ENCODE data around the gene C10orf105. TPM values are rescaled to one million over a fixed set of nuclear protein-coding genes. Genes with fewer than 3 reads are reported as not detected.

C10orf105 gene
- polyA plus RNA-seq, 1 of the 3 experiments (the other 2 are of a cell fraction): not detected

DNA sequence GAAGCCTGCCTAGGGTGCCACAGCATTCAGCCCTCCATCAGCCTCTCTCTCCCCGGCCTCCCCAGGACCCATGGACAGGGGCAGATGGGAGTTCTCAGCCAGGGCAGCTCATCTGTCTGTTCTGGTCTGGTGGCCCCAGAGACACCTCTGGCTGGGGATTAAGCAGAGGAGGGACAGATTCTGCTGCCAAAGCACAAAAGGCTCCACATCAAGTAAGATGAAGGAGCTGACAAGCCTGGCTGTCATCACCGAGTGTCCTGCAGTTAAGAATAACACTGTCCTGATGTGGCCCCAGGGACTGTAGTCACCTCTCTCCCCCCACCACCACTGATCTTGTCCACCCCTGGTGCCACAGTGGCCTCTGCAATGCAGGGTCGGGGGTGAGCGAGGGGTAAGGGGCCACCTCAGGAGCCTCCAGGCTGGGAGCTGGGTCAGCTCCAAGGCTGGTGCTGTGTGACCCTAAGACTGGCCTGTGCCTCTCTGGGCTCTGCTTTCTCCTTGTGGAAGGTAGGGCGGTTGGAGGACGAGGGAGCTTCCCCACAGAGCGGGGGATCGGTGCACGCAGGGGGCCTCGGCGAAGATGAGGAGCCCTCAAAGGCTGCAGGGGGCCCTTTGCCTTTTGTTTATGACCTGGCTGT is 18.7 kb downstream of the C10orf105 start:
- Histone ChIP-seq H3K9ac (no peak overlapping the region), H3K4me3 (ENCODE audit: low read depth in 2 of 2, low read length in 1 of 2) (no peak overlapping the region), H3K79me2 (ENCODE audit: insufficient read depth) (no peaks in the 10 kb centered on the region), H3K4me2 (no peak overlapping the region), H3K9me2 (no peaks in the 10 kb centered on the region), H3K27me3 (ENCODE audit: insufficient read depth) (peaks cover 46% of the 10 kb centered on the region; the same call in 1 of the 2 replicates), H3K36me3 (replicated peaks in 1 of 2; ENCODE audit: control insufficient read depth in 1 of 2, insufficient read depth in 2 of 2, low read length in 1 of 2) (no peaks in the 10 kb centered on the region), H3F3A (replicated peaks; ENCODE audit: insufficient read depth) (no peaks in the 10 kb centered on the region), H3K9me3 (no peaks in the 10 kb centered on the region), H2AFZ (ENCODE audit: low read depth) (no peak overlapping the region), H3K4me1 (ENCODE audit: control insufficient read depth in 1 of 2, insufficient read depth in 2 of 2, low read depth in 1 of 2, low read length in 1 of 2) (peaks cover 0 to 12% of the 10 kb centered on the region in 2 experiments; a peak in 1 of 4 replicates), H3K27ac (ENCODE audit: low read depth in 2 of 2, low read length in 1 of 2) (no peak overlapping the region), H4K20me1 (ENCODE audit: insufficient read depth) (no peaks in the 10 kb centered on the region)
- ChIA-PET POLR2A (no interaction called here), CTCF (interaction anchor here (0.6 to 8.7 kb wide), 10 partner anchors 10 to 387 kb away, joined by 3 to 195 read pairs (median 4); partner anchors contain the start of gene SLC29A3)
- DNase-seq: peak; percentile 56
- WGBS (ENCODE audit: low lambda C conversion rate): 57% methylated on average over 10 of the region's 11 CpGs
- no peak for TF ChIP-seq EZH2phosphoT487 (IDR thresholded peaks at IDR 0.05; ENCODE audit: borderline replicate concordance, low read depth)
- TF ChIP-seq GABPA (IDR thresholded peaks at IDR 0.05; ENCODE audit: low read depth): no peak
- TF ChIP-seq JUND (IDR thresholded peaks at IDR 0.05): no peak
- TF ChIP-seq TCF12 (IDR thresholded peaks at IDR 0.05): no peak
- no peak for TF ChIP-seq FOSL2 (IDR thresholded peaks at IDR 0.05; ENCODE audit: borderline replicate concordance, low read depth)
- TF ChIP-seq NFIC (IDR thresholded peaks at IDR 0.05; ENCODE audit: borderline replicate concordance): no peak

DNA sequence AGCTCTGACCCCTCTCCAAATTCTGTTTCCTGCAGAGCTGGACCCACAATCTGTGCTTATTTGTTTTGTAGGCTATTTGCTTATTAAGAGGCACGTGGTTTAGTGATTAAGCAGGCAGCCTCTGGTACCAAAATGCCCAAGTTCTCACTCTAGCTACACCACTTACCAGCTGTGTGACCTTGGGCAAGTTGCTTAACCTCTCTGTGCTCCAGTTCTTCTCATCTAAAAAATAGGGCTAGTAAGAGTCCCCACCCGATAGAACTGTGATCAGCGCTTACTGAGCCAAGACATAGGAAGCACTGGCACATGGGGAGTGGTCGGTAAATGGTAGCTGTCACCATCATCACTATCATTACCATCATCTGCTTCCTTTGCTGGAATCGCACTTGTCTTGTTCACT is 20.8 kb downstream of the C10orf105 start:
- CTCF ChIA-PET: interaction anchor here (0.6 to 8.7 kb wide), 15 partner anchors 12 to 391 kb away, joined by 3 to 195 read pairs (median 4); partner anchors contain the start of genes SLC29A3 and VSIR
- 57% methylated on average over 5 of the region's 5 CpGs for WGBS (ENCODE audit: low lambda C conversion rate)
- no peaks in the 10 kb centered on the region for H4K20me1 ChIP-seq (ENCODE audit: insufficient read depth)
- H3K4me3 ChIP-seq (ENCODE audit: low read depth in 2 of 2, low read length in 1 of 2): no peak overlapping the region
- H3K9ac ChIP-seq: no peak overlapping the region
- DNase-seq: no peak
- no peak overlapping the region for H2AFZ ChIP-seq (ENCODE audit: low read depth)
- H3K9me2 ChIP-seq: no peaks in the 10 kb centered on the region
- POLR2A ChIA-PET: interaction anchor here (1.0 kb wide), 1 partner anchor 9 kb away, joined by 3 read pairs; no protein-coding TSS in a partner anchor
- no peak overlapping the region for H3K4me2 ChIP-seq
- no peaks in the 10 kb centered on the region for H3F3A ChIP-seq (replicated peaks; ENCODE audit: insufficient read depth)
- H3K36me3 ChIP-seq (replicated peaks in 1 of 2; ENCODE audit: control insufficient read depth in 1 of 2, insufficient read depth in 2 of 2, low read length in 1 of 2): no peaks in the 10 kb centered on the region
- no peaks in the 10 kb centered on the region for H3K9me3 ChIP-seq
- no peaks in the 10 kb centered on the region for H3K79me2 ChIP-seq (ENCODE audit: insufficient read depth)
- peaks cover 0 to 7% of the 10 kb centered on the region in 2 experiments; a peak in 1 of 4 replicates for H3K4me1 ChIP-seq (ENCODE audit: control insufficient read depth in 1 of 2, insufficient read depth in 2 of 2, low read depth in 1 of 2, low read length in 1 of 2)
- no peak overlapping the region for H3K27ac ChIP-seq (ENCODE audit: low read depth in 2 of 2, low read length in 1 of 2)
- H3K27me3 ChIP-seq (ENCODE audit: insufficient read depth): peaks cover 46% of the 10 kb centered on the region; the same call in 1 of the 2 replicates
- TF ChIP-seq JUND (IDR thresholded peaks at IDR 0.05) (no peak), POLR2AphosphoS5 (IDR thresholded peaks at IDR 0.05; ENCODE audit: low read depth, low read length) (no peak), SIN3A (IDR thresholded peaks at IDR 0.05; ENCODE audit: borderline replicate concordance, low read depth, low read length) (no peak), TEAD4 (IDR thresholded peaks at IDR 0.05; ENCODE audit: borderline replicate concordance, insufficient read depth) (no peak), FOXM1 (IDR thresholded peaks at IDR 0.05; ENCODE audit: low read depth) (no peak), MXI1 (IDR thresholded peaks at IDR 0.05; ENCODE audit: low read depth, low read length) (no peak), EP300 (IDR thresholded peaks at IDR 0.05; ENCODE audit: borderline replicate concordance in 1 of 2, low read depth in 1 of 2, low read length in 1 of 2) (no peak)
- TF ChIP-seq, protein P1, sequence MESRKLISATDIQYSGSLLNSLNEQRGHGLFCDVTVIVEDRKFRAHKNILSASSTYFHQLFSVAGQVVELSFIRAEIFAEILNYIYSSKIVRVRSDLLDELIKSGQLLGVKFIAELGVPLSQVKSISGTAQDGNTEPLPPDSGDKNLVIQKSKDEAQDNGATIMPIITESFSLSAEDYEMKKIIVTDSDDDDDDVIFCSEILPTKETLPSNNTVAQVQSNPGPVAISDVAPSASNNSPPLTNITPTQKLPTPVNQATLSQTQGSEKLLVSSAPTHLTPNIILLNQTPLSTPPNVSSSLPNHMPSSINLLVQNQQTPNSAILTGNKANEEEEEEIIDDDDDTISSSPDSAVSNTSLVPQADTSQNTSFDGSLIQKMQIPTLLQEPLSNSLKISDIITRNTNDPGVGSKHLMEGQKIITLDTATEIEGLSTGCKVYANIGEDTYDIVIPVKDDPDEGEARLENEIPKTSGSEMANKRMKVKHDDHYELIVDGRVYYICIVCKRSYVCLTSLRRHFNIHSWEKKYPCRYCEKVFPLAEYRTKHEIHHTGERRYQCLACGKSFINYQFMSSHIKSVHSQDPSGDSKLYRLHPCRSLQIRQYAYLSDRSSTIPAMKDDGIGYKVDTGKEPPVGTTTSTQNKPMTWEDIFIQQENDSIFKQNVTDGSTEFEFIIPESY (IDR thresholded peaks at IDR 0.05; ENCODE audit: borderline replicate concordance, low read depth): no peak
- TF ChIP-seq, protein P2, sequence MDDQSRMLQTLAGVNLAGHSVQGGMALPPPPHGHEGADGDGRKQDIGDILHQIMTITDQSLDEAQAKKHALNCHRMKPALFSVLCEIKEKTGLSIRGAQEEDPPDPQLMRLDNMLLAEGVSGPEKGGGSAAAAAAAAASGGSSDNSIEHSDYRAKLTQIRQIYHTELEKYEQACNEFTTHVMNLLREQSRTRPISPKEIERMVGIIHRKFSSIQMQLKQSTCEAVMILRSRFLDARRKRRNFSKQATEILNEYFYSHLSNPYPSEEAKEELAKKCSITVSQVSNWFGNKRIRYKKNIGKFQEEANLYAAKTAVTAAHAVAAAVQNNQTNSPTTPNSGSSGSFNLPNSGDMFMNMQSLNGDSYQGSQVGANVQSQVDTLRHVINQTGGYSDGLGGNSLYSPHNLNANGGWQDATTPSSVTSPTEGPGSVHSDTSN (IDR thresholded peaks at IDR 0.05): no peak
- TF ChIP-seq, protein P3, sequence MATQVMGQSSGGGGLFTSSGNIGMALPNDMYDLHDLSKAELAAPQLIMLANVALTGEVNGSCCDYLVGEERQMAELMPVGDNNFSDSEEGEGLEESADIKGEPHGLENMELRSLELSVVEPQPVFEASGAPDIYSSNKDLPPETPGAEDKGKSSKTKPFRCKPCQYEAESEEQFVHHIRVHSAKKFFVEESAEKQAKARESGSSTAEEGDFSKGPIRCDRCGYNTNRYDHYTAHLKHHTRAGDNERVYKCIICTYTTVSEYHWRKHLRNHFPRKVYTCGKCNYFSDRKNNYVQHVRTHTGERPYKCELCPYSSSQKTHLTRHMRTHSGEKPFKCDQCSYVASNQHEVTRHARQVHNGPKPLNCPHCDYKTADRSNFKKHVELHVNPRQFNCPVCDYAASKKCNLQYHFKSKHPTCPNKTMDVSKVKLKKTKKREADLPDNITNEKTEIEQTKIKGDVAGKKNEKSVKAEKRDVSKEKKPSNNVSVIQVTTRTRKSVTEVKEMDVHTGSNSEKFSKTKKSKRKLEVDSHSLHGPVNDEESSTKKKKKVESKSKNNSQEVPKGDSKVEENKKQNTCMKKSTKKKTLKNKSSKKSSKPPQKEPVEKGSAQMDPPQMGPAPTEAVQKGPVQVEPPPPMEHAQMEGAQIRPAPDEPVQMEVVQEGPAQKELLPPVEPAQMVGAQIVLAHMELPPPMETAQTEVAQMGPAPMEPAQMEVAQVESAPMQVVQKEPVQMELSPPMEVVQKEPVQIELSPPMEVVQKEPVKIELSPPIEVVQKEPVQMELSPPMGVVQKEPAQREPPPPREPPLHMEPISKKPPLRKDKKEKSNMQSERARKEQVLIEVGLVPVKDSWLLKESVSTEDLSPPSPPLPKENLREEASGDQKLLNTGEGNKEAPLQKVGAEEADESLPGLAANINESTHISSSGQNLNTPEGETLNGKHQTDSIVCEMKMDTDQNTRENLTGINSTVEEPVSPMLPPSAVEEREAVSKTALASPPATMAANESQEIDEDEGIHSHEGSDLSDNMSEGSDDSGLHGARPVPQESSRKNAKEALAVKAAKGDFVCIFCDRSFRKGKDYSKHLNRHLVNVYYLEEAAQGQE (IDR thresholded peaks at IDR 0.05; ENCODE audit: low read depth, low read length): no peak
- TF ChIP-seq, protein P4, sequence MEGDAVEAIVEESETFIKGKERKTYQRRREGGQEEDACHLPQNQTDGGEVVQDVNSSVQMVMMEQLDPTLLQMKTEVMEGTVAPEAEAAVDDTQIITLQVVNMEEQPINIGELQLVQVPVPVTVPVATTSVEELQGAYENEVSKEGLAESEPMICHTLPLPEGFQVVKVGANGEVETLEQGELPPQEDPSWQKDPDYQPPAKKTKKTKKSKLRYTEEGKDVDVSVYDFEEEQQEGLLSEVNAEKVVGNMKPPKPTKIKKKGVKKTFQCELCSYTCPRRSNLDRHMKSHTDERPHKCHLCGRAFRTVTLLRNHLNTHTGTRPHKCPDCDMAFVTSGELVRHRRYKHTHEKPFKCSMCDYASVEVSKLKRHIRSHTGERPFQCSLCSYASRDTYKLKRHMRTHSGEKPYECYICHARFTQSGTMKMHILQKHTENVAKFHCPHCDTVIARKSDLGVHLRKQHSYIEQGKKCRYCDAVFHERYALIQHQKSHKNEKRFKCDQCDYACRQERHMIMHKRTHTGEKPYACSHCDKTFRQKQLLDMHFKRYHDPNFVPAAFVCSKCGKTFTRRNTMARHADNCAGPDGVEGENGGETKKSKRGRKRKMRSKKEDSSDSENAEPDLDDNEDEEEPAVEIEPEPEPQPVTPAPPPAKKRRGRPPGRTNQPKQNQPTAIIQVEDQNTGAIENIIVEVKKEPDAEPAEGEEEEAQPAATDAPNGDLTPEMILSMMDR (IDR thresholded peaks at IDR 0.05): no peak
- TF ChIP-seq, protein P5, sequence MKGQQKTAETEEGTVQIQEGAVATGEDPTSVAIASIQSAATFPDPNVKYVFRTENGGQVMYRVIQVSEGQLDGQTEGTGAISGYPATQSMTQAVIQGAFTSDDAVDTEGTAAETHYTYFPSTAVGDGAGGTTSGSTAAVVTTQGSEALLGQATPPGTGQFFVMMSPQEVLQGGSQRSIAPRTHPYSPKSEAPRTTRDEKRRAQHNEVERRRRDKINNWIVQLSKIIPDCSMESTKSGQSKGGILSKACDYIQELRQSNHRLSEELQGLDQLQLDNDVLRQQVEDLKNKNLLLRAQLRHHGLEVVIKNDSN (IDR thresholded peaks at IDR 0.05; ENCODE audit: borderline replicate concordance, low read depth): no peak
